ENCODE results near the gene AHCYL1.

Gene AHCYL1

GRCh38 chr1:110040548-110040947 is 56.0 kb downstream of the AHCYL1 start:
- no peak for DNase-seq

DNA sequence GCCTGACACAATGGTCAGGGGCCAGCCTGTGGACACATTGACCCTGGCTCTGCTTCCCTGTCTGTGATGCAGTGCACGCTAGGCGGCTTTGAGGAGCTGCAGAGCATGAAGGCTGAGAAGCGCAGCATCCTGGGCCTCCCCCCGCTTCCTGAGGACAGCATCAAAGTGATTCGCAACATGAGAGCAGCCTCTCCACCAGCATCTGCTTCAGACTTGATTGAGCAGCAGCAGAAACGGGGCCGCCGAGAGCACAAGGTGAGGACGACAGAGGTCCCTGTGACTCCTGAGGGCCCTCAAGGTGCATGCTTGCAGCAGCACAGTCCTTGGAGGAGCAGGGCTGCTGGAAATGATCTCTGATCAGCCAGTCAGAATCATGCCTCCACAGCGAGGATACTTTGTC is 58.5 kb downstream of the AHCYL1 start:
- no peak for DNase-seq

DNA sequence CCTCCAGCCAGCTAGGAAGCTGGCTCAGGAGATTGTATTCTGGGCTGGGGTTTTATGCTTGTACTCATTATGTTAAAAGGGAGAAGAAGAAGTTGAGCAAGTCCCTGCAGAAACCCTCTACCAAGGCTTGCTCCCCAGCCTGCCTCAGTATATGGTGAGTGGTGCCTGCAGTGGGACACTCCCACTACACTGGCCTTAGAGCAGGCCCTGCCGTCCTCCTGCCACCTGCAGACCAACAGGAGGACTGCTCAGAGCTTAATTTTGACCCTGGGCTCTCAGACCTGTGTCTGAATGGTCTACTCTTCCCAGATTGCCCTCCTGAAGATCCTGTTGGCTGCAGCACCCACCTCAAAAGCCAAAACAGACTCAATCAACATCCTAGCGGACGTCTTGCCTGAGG is 62.9 kb downstream of the AHCYL1 start:
- no peak for DNase-seq

- no peak for DNase-seq
Observed at GRCh38 chr1:110048240-110048639, 63.7 kb downstream of the AHCYL1 start.

- DNase-seq: no peak
Observed at GRCh38 chr1:110048923-110049601, 64.5 kb downstream of the AHCYL1 start.

- DNase-seq: no peak
Observed at GRCh38 chr1:110049801-110050601, 65.4 kb downstream of the AHCYL1 start.

DNA sequence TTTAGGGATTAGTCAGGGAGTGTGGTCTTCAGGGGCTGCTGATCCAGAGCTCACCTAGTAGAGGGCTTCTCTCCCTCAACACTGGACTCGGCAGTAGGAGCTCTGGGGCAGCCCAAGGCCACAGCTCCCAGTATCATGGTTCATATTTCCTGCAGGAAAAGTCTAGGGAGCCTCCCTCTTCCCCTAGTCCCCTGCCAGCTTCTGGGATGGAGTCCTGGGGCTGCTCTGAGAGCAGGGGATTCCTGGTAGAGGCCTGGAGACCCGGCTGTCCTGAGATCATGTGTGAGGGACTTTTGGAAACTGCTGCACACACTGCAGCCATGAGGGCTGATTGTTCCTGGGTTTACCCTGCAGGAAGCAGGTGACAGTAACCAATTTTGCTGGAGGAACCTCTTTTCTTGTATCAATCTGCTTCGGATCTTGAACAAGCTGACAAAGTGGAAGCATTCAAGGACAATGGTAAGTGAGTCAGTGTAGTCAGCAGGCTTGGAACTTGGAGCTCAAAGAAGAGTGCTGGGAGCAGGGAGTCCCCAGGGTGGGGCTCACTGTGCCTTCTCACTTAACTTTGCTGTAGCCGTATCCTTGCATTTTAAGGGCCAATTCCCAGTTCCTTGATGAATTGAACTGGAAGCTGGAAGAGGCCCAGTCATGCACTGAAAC is 66.2 kb downstream of the AHCYL1 start:
- no peak for DNase-seq

- no peak for DNase-seq
Observed at GRCh38 chr1:110051262-110051648, 66.7 kb downstream of the AHCYL1 start.

GRCh38 chr1:110053552-110054428 is 69.2 kb downstream of the AHCYL1 start:
- DNase-seq: peak; percentile 72

- no peak for DNase-seq
Observed at GRCh38 chr1:110055493-110056284, 71.1 kb downstream of the AHCYL1 start.

DNA sequence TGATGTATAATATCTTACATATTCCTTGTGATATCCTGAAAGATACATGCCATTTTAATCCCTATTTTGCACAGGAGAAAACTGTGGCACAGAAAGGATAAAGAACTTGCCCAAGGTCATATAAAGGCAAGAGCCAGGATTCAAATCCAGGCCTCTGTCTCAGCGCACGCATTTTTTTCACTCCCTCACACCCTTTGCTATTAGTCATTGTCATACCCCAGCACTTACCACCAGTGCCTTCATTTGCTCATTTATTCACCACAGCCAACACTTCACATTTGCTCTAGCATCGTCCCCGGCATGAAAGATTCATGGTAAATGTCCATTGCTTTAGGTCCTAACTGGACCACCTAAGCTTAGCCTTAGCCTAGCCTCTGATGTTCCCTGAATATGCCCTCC is 71.7 kb downstream of the AHCYL1 start:
- DNase-seq: no peak

DNA sequence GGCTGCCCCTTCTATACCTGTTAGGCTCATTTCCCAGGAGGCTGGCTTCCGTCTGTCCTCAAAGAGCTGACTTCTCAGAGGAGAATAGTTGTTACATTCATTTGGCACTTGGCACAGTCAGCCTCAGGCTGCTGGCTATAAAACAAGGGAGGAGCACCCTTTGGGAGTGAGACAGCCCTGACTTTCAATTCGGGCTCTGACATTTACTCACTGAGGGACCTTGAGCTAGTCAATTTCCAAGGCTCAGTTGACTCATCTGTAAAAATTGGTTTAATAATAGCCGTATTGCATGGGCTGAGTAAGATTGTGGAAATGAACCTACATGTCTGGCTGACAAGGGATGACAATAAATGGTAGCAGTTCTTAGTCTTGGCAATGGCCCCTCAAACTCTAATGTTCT is 72.2 kb downstream of the AHCYL1 start:
- no peak for DNase-seq

GRCh38 chr1:110057963-110058518 is 73.5 kb downstream of the AHCYL1 start:
- no peak for DNase-seq

- no peak for DNase-seq
Observed at GRCh38 chr1:110058591-110058990, 74.0 kb downstream of the AHCYL1 start.

GRCh38 chr1:110059133-110059863 is 74.7 kb downstream of the AHCYL1 start:
- DNase-seq: no peak

DNA sequence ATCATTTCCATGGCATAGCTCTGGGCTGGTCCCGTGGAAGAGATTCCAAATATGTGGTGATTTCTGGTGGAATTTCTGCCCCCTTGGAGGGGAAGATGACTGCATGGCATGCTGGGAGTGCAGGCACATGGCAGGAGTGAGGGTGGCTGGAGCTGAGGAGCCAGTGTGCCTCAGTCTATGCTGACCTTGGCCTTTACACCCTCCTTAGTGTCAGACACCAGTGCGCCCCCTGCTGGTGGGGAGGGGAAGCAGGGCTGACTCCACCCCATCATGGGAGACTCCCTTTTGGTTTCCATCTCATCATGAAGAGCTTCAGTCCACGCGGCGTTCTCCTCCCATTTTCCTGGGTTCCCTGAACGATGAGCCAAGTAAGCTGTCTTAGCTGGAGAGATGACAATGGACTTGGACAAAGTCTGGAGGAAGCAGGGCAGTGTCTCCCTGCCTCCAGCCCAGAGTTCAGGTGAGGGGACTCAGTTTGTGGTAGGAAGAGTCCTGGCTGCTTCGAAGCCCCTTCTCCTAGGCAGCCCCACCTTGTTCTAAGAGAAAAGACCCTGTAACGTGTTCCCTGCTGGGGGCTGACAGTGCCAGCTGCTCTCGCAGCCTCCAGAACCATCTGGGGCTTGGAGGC is 75.6 kb downstream of the AHCYL1 start:
- peak; percentile 84 for DNase-seq

DNA sequence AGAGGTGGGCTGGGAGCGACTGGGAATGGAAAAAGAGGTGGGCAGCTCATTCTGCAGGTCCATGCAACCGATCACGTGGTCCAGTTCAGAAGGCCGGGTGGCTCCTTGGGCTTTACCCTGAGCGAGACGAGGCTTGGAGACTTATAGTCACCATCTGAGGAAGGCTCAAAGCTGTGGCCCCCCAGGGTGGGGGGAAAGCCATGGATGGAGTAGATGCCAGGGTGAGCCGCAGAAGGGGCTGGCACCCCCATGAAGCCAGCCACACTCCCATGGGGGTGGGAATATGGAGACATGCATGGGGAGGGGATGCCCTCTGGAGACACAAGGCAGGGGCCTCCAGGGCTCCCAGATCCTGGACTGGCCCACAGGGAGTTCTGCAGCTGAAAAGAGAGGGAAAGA is 76.1 kb downstream of the AHCYL1 start:
- no peak for DNase-seq

- DNase-seq: no peak
Observed at GRCh38 chr1:110061341-110061740, 76.8 kb downstream of the AHCYL1 start.

DNA sequence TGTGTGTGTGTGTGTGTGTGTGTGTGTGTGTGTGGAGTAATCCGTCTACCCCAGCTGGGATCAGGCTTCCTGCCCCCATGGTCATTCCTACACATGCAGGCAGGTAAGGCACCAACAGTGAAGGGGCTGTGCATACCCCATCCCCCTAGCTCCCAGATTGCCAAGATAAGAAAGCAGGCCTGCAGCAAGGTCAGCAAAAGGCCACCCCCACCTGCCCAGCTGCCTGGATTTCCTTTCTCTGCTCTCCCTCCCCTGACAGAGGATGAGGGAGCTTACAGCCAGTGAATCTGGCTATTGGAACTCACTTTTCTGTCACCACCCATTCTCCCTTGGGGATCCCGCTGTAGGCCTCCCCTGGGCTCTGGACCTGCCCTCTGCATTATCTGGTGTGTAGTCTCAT is 78.0 kb downstream of the AHCYL1 start:
- DNase-seq: no peak

DNA sequence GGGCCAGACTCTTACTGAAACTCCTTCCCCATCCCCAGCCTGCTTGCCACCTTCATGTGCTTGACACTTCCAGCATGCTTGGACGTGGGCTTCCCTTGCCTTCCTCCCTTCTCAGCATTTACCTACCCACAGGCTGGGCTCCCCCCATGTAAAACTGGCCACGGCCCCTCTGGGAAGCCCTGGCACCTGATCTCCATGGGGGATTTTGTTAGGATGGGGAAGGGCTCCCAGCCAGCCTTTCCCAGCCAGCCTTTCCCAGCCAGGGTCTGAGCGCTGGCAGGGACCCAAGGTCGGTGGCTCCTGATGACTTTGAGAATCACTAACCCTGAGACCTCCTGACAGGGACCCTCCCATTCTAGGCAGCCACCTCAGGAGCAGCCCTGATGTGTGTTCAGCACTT is 79.2 kb downstream of the AHCYL1 start:
- no peak for DNase-seq

All from activated CD4-positive, alpha-beta T cell treated with anti-CD3 and anti-CD28 coated beads, Interleukin-10, Interleukin-2, amounts not matched to agents 100 ng/mL and 50 ng/mL, durations not matched to agents 16 hours and 8 hours (primary cell).